Skeletal muscle satellite cell (primary cell): ENCODE data around the gene VTI1A.

Experiments used
- H3K27me3 ChIP-seq: 2 replicates; pipeline ENCODE4 v1.7.0; 2013; ENCODE audit warnings: low read length; ENCODE audit not compliant: control insufficient read depth, insufficient read depth
- H3K36me3 ChIP-seq: 2 replicates; pipeline ENCODE4 v1.7.0; 2013; ENCODE audit warnings: mild to moderate bottlenecking, control low read depth, low read length; ENCODE audit not compliant: insufficient read depth
- H3K4me1 ChIP-seq: 2 replicates; pipeline ENCODE4 v1.7.0; 2013; ENCODE audit warnings: low read length; ENCODE audit not compliant: control insufficient read depth, insufficient read depth
- H3K4me2 ChIP-seq: 2 replicates; pipeline ENCODE4 v1.7.0; 2013; ENCODE audit warnings: mild to moderate bottlenecking, low read length
- H3K4me3 ChIP-seq: 2 replicates; pipeline ENCODE4 v1.7.0; 2013; ENCODE audit warnings: low read length
- H3K9ac ChIP-seq: 2 replicates; pipeline ENCODE4 v1.7.0; 2013; ENCODE audit warnings: mild to moderate bottlenecking, low read depth, low read length, moderate library complexity
- H3K9me3 ChIP-seq: replicated peaks from 2 replicates; pipeline ENCODE4 v1.7.0; 2013; ENCODE audit warnings: mild to moderate bottlenecking, control low read depth, low read length

The VTI1A gene

GRCh38 chr10:112510384-112510783, 63.4 kb downstream of the VTI1A start:
- Histone ChIP-seq H3K9me3 (no peaks in the 10 kb centered on the region), H3K4me1 (no peaks in the 10 kb centered on the region), H3K27me3 (no peaks in the 10 kb centered on the region), H3K36me3 (no peaks in the 10 kb centered on the region), H3K9ac (no peak overlapping the region), H3K4me3 (no peak overlapping the region), H3K4me2 (no peak overlapping the region)

GRCh38 chr10:112512294-112512693, 65.3 kb downstream of the VTI1A start:
- H3K4me2 ChIP-seq = no peak overlapping the region
- H3K4me1 ChIP-seq = no peaks in the 10 kb centered on the region
- H3K4me3 ChIP-seq = no peak overlapping the region
- no peaks in the 10 kb centered on the region for H3K9me3 ChIP-seq
- no peaks in the 10 kb centered on the region for H3K27me3 ChIP-seq
- H3K36me3 ChIP-seq = no peaks in the 10 kb centered on the region
- no peak overlapping the region for H3K9ac ChIP-seq

GRCh38 chr10:112515126-112515525, 68.1 kb downstream of the VTI1A start:
- Histone ChIP-seq H3K9me3 (no peaks in the 10 kb centered on the region), H3K4me3 (no peak overlapping the region), H3K4me1 (no peaks in the 10 kb centered on the region), H3K27me3 (no peaks in the 10 kb centered on the region), H3K9ac (no peak overlapping the region), H3K4me2 (no peak overlapping the region), H3K36me3 (no peaks in the 10 kb centered on the region)

- Histone ChIP-seq H3K4me3 (no peak overlapping the region), H3K4me2 (no peak overlapping the region), H3K36me3 (no peaks in the 10 kb centered on the region), H3K4me1 (no peaks in the 10 kb centered on the region), H3K27me3 (no peaks in the 10 kb centered on the region), H3K9me3 (no peaks in the 10 kb centered on the region), H3K9ac (no peak overlapping the region)
Observed at GRCh38 chr10:112515852-112516251, 68.8 kb downstream of the VTI1A start.

GRCh38 chr10:112517451-112517862, 70.4 kb downstream of the VTI1A start:
- H3K9ac ChIP-seq = no peak overlapping the region
- no peaks in the 10 kb centered on the region for H3K36me3 ChIP-seq
- no peak overlapping the region for H3K4me2 ChIP-seq
- H3K4me3 ChIP-seq = no peak overlapping the region
- H3K4me1 ChIP-seq = no peaks in the 10 kb centered on the region
- H3K27me3 ChIP-seq = no peaks in the 10 kb centered on the region
- H3K9me3 ChIP-seq = no peaks in the 10 kb centered on the region

- H3K4me2 ChIP-seq = no peak overlapping the region
- H3K9me3 ChIP-seq = no peaks in the 10 kb centered on the region
- H3K36me3 ChIP-seq = no peaks in the 10 kb centered on the region
- no peaks in the 10 kb centered on the region for H3K4me1 ChIP-seq
- H3K9ac ChIP-seq = no peak overlapping the region
- H3K27me3 ChIP-seq = no peaks in the 10 kb centered on the region
- no peak overlapping the region for H3K4me3 ChIP-seq
Observed at GRCh38 chr10:112519133-112519761, 72.2 kb downstream of the VTI1A start.

GRCh38 chr10:112520914-112521313, 73.9 kb downstream of the VTI1A start:
- H3K9ac ChIP-seq = no peak overlapping the region
- H3K27me3 ChIP-seq = no peaks in the 10 kb centered on the region
- no peak overlapping the region for H3K4me2 ChIP-seq
- peaks cover 11% of the 10 kb centered on the region for H3K4me1 ChIP-seq
- no peak overlapping the region for H3K4me3 ChIP-seq
- H3K9me3 ChIP-seq = no peaks in the 10 kb centered on the region
- no peaks in the 10 kb centered on the region for H3K36me3 ChIP-seq

GRCh38 chr10:112524641-112525040, 77.6 kb downstream of the VTI1A start:
- H3K36me3 ChIP-seq = no peaks in the 10 kb centered on the region
- peaks cover 14% of the 10 kb centered on the region for H3K4me1 ChIP-seq
- no peak overlapping the region for H3K9ac ChIP-seq
- H3K9me3 ChIP-seq = no peaks in the 10 kb centered on the region
- H3K27me3 ChIP-seq = no peaks in the 10 kb centered on the region
- no peak overlapping the region for H3K4me3 ChIP-seq
- H3K4me2 ChIP-seq = no peak overlapping the region

GRCh38 chr10:112525200-112525599, 78.2 kb downstream of the VTI1A start:
- Histone ChIP-seq H3K27me3 (no peaks in the 10 kb centered on the region), H3K9me3 (no peaks in the 10 kb centered on the region), H3K4me3 (no peak overlapping the region), H3K4me2 (peak overlapping the region; percentile 28), H3K4me1 (peaks cover 14% of the 10 kb centered on the region), H3K36me3 (no peaks in the 10 kb centered on the region), H3K9ac (no peak overlapping the region)

- Histone ChIP-seq H3K4me2 (no peak overlapping the region), H3K27me3 (no peaks in the 10 kb centered on the region), H3K9ac (no peak overlapping the region), H3K4me3 (no peak overlapping the region), H3K9me3 (no peaks in the 10 kb centered on the region), H3K4me1 (peaks cover 14% of the 10 kb centered on the region), H3K36me3 (no peaks in the 10 kb centered on the region)
Observed at GRCh38 chr10:112526139-112526538, 79.1 kb downstream of the VTI1A start.

GRCh38 chr10:112526906-112527305, 79.9 kb downstream of the VTI1A start:
- H3K4me3 ChIP-seq = no peak overlapping the region
- no peaks in the 10 kb centered on the region for H3K27me3 ChIP-seq
- no peaks in the 10 kb centered on the region for H3K9me3 ChIP-seq
- no peak overlapping the region for H3K4me2 ChIP-seq
- peaks cover 14% of the 10 kb centered on the region for H3K4me1 ChIP-seq
- no peak overlapping the region for H3K9ac ChIP-seq
- no peaks in the 10 kb centered on the region for H3K36me3 ChIP-seq

- no peak overlapping the region for H3K4me2 ChIP-seq
- no peaks in the 10 kb centered on the region for H3K36me3 ChIP-seq
- H3K4me3 ChIP-seq = no peak overlapping the region
- H3K9ac ChIP-seq = no peak overlapping the region
- no peaks in the 10 kb centered on the region for H3K9me3 ChIP-seq
- H3K4me1 ChIP-seq = peaks cover 14% of the 10 kb centered on the region
- H3K27me3 ChIP-seq = no peaks in the 10 kb centered on the region
Observed at GRCh38 chr10:112528235-112528634, 81.2 kb downstream of the VTI1A start.
